Coronary artery (tissue), 2 donors: Measurements from ENCODE around the gene ARRB1.
"Not testable (repeated sequence)": the region's sequence is repeated elsewhere in the genome, so short reads cannot be mapped to it uniquely, and the experiment has no call there.

Source experiments
- DNase-seq: peaks from one replicate; pipeline ENCODE4 v3.0.0-alpha.2; 2017; ENCODE audit warnings: low spot score
- H3K27ac ChIP-seq, 2 donors: fragments of 200-600 bp; sonication (generic); one replicate each; pipeline ENCODE4 v1.5.1; 2016 to 2019
- H3K4me3 ChIP-seq: fragments of 200-600 bp; sonication (generic); 2 replicates; pipeline ENCODE4 v1.5.1; 2016; ENCODE audit warnings: mild to moderate bottlenecking, moderate library complexity
- CTCF ChIP-seq: fragments of 200-600 bp; sonication (generic); IDR thresholded peaks from one replicate; pipeline ENCODE4 v1.5.1; 2019; ENCODE audit warnings: antibody characterized with exemption

Gene ARRB1

GRCh38 chr11:75277991-75278790, 73.3 kb downstream of the ARRB1 start:
- no peak for DNase-seq
- Histone ChIP-seq H3K4me3 (no peak overlapping the region), H3K27ac (no peak overlapping the region)
- no peak for TF ChIP-seq CTCF

GRCh38 chr11:75277211-75277805, 74.2 kb downstream of the ARRB1 start:
- no peak overlapping the region for H3K27ac ChIP-seq

GRCh38 chr11:75276686-75277085, 74.8 kb downstream of the ARRB1 start:
- no peak for TF ChIP-seq CTCF
- H3K27ac ChIP-seq = no peak overlapping the region
- no peak overlapping the region for H3K4me3 ChIP-seq
- DNase-seq = no peak

More at GRCh38 chr11:75277211-75277805, 74.2 kb downstream of the ARRB1 start:
- H3K4me3 ChIP-seq = no peak overlapping the region
- DNase-seq = no peak
- TF ChIP-seq CTCF = no peak

- no peak overlapping the region for H3K27ac ChIP-seq
- TF ChIP-seq CTCF = no peak
Observed at GRCh38 chr11:75276186-75276585, 75.3 kb downstream of the ARRB1 start.

GRCh38 chr11:75275581-75275980, 75.9 kb downstream of the ARRB1 start:
- Histone ChIP-seq H3K27ac (no peak overlapping the region), H3K4me3 (no peak overlapping the region)
- DNase-seq = no peak
- no peak for TF ChIP-seq CTCF

More at GRCh38 chr11:75276186-75276585, 75.3 kb downstream of the ARRB1 start:
- no peak for DNase-seq
- no peak overlapping the region for H3K4me3 ChIP-seq

GRCh38 chr11:75274716-75275115, 76.7 kb downstream of the ARRB1 start:
- H3K4me3 ChIP-seq, H3K27ac ChIP-seq, DNase-seq: not testable (repeated sequence)

- no peak for TF ChIP-seq CTCF
- Histone ChIP-seq H3K27ac (no peak overlapping the region), H3K4me3 (no peak overlapping the region)
- peak; percentile 55 for DNase-seq
Observed at GRCh38 chr11:75273411-75274391, 77.8 kb downstream of the ARRB1 start.
